NB4 (cell line): Measurements from ENCODE around the gene MBNL1.

Experiments
- POLR2A ChIP-seq: IDR thresholded peaks from 2 replicates; pipeline ENCODE4 v1.6.1; 2011; ENCODE audit warnings: mild to moderate bottlenecking; ENCODE audit not compliant: insufficient read length; ENCODE audit errors: extremely low read depth
- TF ChIP-seq, protein P1 (sequence below): IDR thresholded peaks from one replicate; pipeline ENCODE4 v1.5.1; 2012; ENCODE audit warnings: low read depth, low read length
- TF ChIP-seq, protein P2 (sequence below): IDR thresholded peaks from 2 replicates; pipeline ENCODE4 v1.6.1; 2011; ENCODE audit warnings: low read depth, low read length

DNA sequence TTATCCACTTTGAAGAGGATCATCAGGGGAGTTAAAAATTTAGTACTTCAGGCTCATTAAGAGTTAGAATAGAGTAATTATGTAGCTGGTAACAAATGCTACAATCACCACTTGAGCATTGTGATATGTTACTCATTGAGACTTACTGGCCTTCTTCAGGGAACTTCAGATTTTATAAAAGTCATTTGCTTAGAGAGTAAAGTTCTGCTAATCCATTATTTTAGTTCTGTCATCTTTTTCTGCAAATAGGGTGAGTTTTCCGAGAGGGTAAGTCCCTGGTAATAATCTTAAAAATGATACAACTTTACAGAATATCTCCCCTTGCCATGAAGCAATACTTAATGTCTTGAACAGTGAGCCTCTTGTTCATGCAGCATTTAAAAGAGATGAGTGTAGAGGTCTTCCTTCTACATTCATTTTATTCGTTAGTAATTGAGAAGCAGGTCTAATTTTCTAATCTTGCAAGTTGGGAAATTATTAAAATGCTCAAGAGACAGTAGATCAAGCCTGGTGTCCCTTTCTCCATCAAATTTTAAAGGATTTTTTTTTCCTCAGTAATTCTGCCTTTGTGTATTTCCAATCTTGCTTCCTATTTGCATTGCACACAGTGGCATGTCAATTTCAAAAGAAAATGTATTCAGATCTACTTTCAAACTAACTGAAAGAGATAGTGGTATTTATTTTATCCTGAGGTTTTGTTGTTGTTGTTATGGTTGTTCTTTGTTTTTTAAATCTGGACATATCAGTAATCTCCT, 52.6 kb downstream of the MBNL1 start:
- TF ChIP-seq, protein P1, sequence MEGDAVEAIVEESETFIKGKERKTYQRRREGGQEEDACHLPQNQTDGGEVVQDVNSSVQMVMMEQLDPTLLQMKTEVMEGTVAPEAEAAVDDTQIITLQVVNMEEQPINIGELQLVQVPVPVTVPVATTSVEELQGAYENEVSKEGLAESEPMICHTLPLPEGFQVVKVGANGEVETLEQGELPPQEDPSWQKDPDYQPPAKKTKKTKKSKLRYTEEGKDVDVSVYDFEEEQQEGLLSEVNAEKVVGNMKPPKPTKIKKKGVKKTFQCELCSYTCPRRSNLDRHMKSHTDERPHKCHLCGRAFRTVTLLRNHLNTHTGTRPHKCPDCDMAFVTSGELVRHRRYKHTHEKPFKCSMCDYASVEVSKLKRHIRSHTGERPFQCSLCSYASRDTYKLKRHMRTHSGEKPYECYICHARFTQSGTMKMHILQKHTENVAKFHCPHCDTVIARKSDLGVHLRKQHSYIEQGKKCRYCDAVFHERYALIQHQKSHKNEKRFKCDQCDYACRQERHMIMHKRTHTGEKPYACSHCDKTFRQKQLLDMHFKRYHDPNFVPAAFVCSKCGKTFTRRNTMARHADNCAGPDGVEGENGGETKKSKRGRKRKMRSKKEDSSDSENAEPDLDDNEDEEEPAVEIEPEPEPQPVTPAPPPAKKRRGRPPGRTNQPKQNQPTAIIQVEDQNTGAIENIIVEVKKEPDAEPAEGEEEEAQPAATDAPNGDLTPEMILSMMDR: no peak
- TF ChIP-seq, protein P2, sequence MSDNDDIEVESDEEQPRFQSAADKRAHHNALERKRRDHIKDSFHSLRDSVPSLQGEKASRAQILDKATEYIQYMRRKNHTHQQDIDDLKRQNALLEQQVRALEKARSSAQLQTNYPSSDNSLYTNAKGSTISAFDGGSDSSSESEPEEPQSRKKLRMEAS: no peak
- TF ChIP-seq POLR2A: no peak
